Uterus (tissue), 4 donors: ENCODE results near the gene GPR107. TPM values are rescaled to one million over a fixed set of nuclear protein-coding genes. Genes with fewer than 3 reads are reported as not detected.

ENCODE experiments used
- DNase-seq, 2 donors: peaks; one replicate each; pipeline ENCODE4 v3.0.0-alpha.2; 2019 to 2020
- H3K27ac ChIP-seq, 2 donors: fragments of 200-600 bp; sonication (generic); 1 replicate in 1 of 2; 2 replicates in 1 of 2; pipeline ENCODE4 v1.5.1; 2016 to 2018
- H3K27me3 ChIP-seq, 2 donors: fragments of 200-600 bp; sonication (generic); one replicate each; pipeline ENCODE4 v1.5.1; 2018 to 2019; ENCODE audit warnings: control low read depth in 1 of 2
- H3K36me3 ChIP-seq, 2 donors: fragments of 200-600 bp; sonication (generic); one replicate each; pipeline ENCODE4 v1.5.1; 2019; ENCODE audit warnings: control low read depth in 1 of 2
- H3K4me1 ChIP-seq, 2 donors: fragments of 200-600 bp; sonication (generic); one replicate each; pipeline ENCODE4 v1.5.1; 2018 to 2019; ENCODE audit warnings: control low read depth in 1 of 2
- H3K4me3 ChIP-seq, 2 donors: fragments of 200-600 bp; sonication (generic); 1 replicate in 1 of 2; 2 replicates in 1 of 2; pipeline ENCODE4 v1.5.1; 2018 to 2019; ENCODE audit warnings: mild to moderate bottlenecking in 1 of 2
- H3K9me3 ChIP-seq, 2 donors: fragments of 200-600 bp; sonication (generic); one replicate each; pipeline ENCODE4 v1.5.1; 2019; ENCODE audit warnings: control low read depth in 1 of 2
- CTCF ChIP-seq, 4 experiments: fragments of 200-600 bp in 2 of 4; fragments of 450-650 bp in 2 of 4; sonication (generic) in 2 of 4; IDR thresholded peaks; one replicate each; pipeline ENCODE4 v1.5.1; 2016 to 2019; ENCODE audit warnings: antibody characterized with exemption in 4 of 4, mild to moderate bottlenecking in 2 of 4, moderate library complexity in 1 of 4
- POLR2A ChIP-seq, 2 donors: fragments of 450-650 bp; IDR thresholded peaks; one replicate each; pipeline ENCODE4 v1.6.1; 2016; ENCODE audit warnings: antibody characterized with exemption in 2 of 2, mild to moderate bottlenecking in 1 of 2, moderate library complexity in 1 of 2
- intact Hi-C: fragments of 100-400 bp; cut with DNase I; formaldehyde crosslinking; loops from one replicate; pipeline ENCODE4 v1.15.1; 2023; ENCODE audit warnings: low total_unique reads
- total RNA-seq, 4 donors: library from RNA; depleted of rRNA in 3 of 4; stranded (reverse); fragments of >200 nt in 3 of 4; gene quantifications; one replicate each; pipeline versions ENCODE4 v1.1.0 to v1.2.4, GENCODE V29; 2014 to 2023
- donor health status: DM: yes; HTN: yes; CAD: no.

The GPR107 gene
- total RNA-seq, 4 donors from 2014 or later: 10.8 to 41.5 (median 26.7) TPM

- intact Hi-C loops: loop anchor here (5.0 kb wide), 1 partner anchor 163 kb away; no protein-coding TSS in a partner anchor
- DNase-seq: no peak
- TF ChIP-seq CTCF (IDR thresholded peaks at IDR 0.05) (no peak), POLR2A (IDR thresholded peaks at IDR 0.05) (no peak)
- no peaks in the 10 kb centered on the region for H3K9me3 ChIP-seq
- H3K4me1 ChIP-seq: peaks cover 0 to 6% of the 10 kb centered on the region in 2 donors
- H3K4me3 ChIP-seq: no peak overlapping the region
- H3K27ac ChIP-seq: no peak overlapping the region
- no peaks in the 10 kb centered on the region for H3K36me3 ChIP-seq
- no peaks in the 10 kb centered on the region for H3K27me3 ChIP-seq
These were observed 3.2 kb upstream of the GPR107 start for GRCh38 chr9:130050462-130050861.

GRCh38 chr9:130051855-130052254 lies 1.9 kb upstream of the GPR107 start:
- TF ChIP-seq CTCF (IDR thresholded peaks at IDR 0.05) (no peak), POLR2A (IDR thresholded peaks at IDR 0.05) (no peak)

GRCh38 chr9:130053109-130053503 lies 600 bp upstream of the GPR107 start:
- Histone ChIP-seq H3K27ac (peak overlapping the region; percentile 87 to 88), H3K9me3 (no peaks in the 10 kb centered on the region), H3K27me3 (no peaks in the 10 kb centered on the region), H3K4me1 (peaks cover 0 to 6% of the 10 kb centered on the region in 2 donors), H3K36me3 (no peaks in the 10 kb centered on the region), H3K4me3 (peak overlapping the region; percentile 83 to 93)
- TF ChIP-seq CTCF (IDR thresholded peaks at IDR 0.05): no peak
- TF ChIP-seq POLR2A (IDR thresholded peaks at IDR 0.05): no peak
- DNase-seq: no peak
- intact Hi-C loops: loop anchor here (5.0 kb wide), 1 partner anchor 166 kb away; no protein-coding TSS in a partner anchor

More at GRCh38 chr9:130051855-130052254, 1.9 kb upstream of the GPR107 start:
- H3K9me3 ChIP-seq: no peaks in the 10 kb centered on the region
- intact Hi-C loops: loop anchor here (5.0 kb wide), 1 partner anchor 165 kb away; no protein-coding TSS in a partner anchor
- no peaks in the 10 kb centered on the region for H3K36me3 ChIP-seq
- peaks cover 0 to 6% of the 10 kb centered on the region in 2 donors for H3K4me1 ChIP-seq
- no peak overlapping the region for H3K4me3 ChIP-seq
- H3K27ac ChIP-seq: no peak overlapping the region
- DNase-seq: no peak
- no peaks in the 10 kb centered on the region for H3K27me3 ChIP-seq

- Histone ChIP-seq H3K4me3 (peak overlapping the region; percentile 83 to 93), H3K36me3 (no peaks in the 10 kb centered on the region), H3K4me1 (peaks cover 0 to 6% of the 10 kb centered on the region in 2 donors), H3K27ac (peak overlapping the region; percentile 87 to 88), H3K27me3 (no peaks in the 10 kb centered on the region), H3K9me3 (no peaks in the 10 kb centered on the region)
- intact Hi-C loops: loop anchor here (5.0 kb wide), 1 partner anchor 167 kb away; no protein-coding TSS in a partner anchor
- no peak for TF ChIP-seq CTCF (IDR thresholded peaks at IDR 0.05)
- TF ChIP-seq POLR2A (IDR thresholded peaks at IDR 0.05): no peak
- no peak for DNase-seq
These were observed 650 bp downstream of the GPR107 start for GRCh38 chr9:130054325-130054786.

- H3K27ac ChIP-seq: no peak overlapping the region
- TF ChIP-seq CTCF (IDR thresholded peaks at IDR 0.05) (no peak), POLR2A (IDR thresholded peaks at IDR 0.05) (no peak)
- no peaks in the 10 kb centered on the region for H3K27me3 ChIP-seq
- peak overlapping the region; percentile 83 to 93 for H3K4me3 ChIP-seq
- no peak for DNase-seq
- no peaks in the 10 kb centered on the region for H3K9me3 ChIP-seq
- intact Hi-C loops: loop anchor here (5.0 kb wide), 1 partner anchor 168 kb away; no protein-coding TSS in a partner anchor
- peaks cover 0 to 6% of the 10 kb centered on the region in 2 donors for H3K4me1 ChIP-seq
- H3K36me3 ChIP-seq: no peaks in the 10 kb centered on the region
These were observed 1.1 kb downstream of the GPR107 start for GRCh38 chr9:130054820-130055219.
